Testis (tissue), 3 donors: ENCODE results near the gene ANO2. TPM values are rescaled to one million over a fixed set of nuclear protein-coding genes. Genes with fewer than 3 reads are reported as not detected.

ENCODE experiments used
- DNase-seq: peaks from one replicate; pipeline ENCODE4 v3.0.0-alpha.2; 2019
- H3K27ac ChIP-seq, 2 donors: fragments of 200-600 bp; sonication (generic); one replicate each; pipeline ENCODE4 v1.5.1; 2019
- H3K27me3 ChIP-seq: fragments of 200-600 bp; sonication (generic); one replicate; pipeline ENCODE4 v1.5.1; 2019
- H3K36me3 ChIP-seq: fragments of 200-600 bp; sonication (generic); one replicate; pipeline ENCODE4 v1.5.1; 2017; ENCODE audit warnings: low read depth; ENCODE audit errors: missing control alignments
- H3K4me1 ChIP-seq: fragments of 200-600 bp; sonication (generic); one replicate; pipeline ENCODE4 v1.5.1; 2019
- H3K4me3 ChIP-seq, 2 donors: fragments of 200-600 bp; sonication (generic); one replicate each; pipeline ENCODE4 v1.5.1; 2017 to 2019
- H3K9me3 ChIP-seq: fragments of 200-600 bp; sonication (generic); one replicate; pipeline ENCODE4 v1.5.1; 2017
- CTCF ChIP-seq, 3 experiments: fragments of 450-650 bp in 2 of 3; fragments of 200-600 bp in 1 of 3; sonication (generic) in 1 of 3; IDR thresholded peaks; one replicate each; pipeline ENCODE4 v1.5.1; 2016 to 2019; ENCODE audit warnings: antibody characterized with exemption in 3 of 3, mild to moderate bottlenecking in 2 of 3, moderate library complexity in 1 of 3
- POLR2A ChIP-seq: fragments of 450-650 bp; IDR thresholded peaks from one replicate; pipeline ENCODE4 v1.6.1; 2017; ENCODE audit warnings: antibody characterized with exemption, mild to moderate bottlenecking, moderate library complexity
- WGBS, 2 donors: methylation state at CpG; one replicate each; pipeline ENCODE4 v1.1.5; 2018; 5-methylcytosine and 5-hydroxymethylcytosine counted together
- intact Hi-C: fragments of 100-400 bp; cut with DNase I; formaldehyde crosslinking; loops from one replicate; pipeline ENCODE4 v1.15.1; 2023; ENCODE audit warnings: low total_unique reads
- polyA plus RNA-seq: library from polyadenylated mRNA; stranded (reverse); fragments of 350-450 nt; fragmentation: Illumina TruSeq; extraction: RNeasy Lipid Tissue Mini Kit (QIAGEN cat#74804); gene quantifications from one replicate; pipeline ENCODE4 v1.2.3, GENCODE V29; 2014; ENCODE audit warnings: low read depth, low replicate concordance; ENCODE audit not compliant: insufficient read depth
- total RNA-seq, 2 donors: library from RNA; depleted of rRNA; stranded (reverse); fragments of >200 nt; gene quantifications; one replicate each; pipeline ENCODE4 v1.2.3, GENCODE V29; 2016

The ANO2 gene
- total and polyA plus RNA-seq, 3 donors from 2014 or later: 9.8 to 24.5 (median 24.4) TPM

GRCh38 chr12:5561057-5561456 lies 384.0 kb downstream of the ANO2 start:
- Histone ChIP-seq H3K9me3 (no peaks in the 10 kb centered on the region), H3K4me1 (no peaks in the 10 kb centered on the region), H3K36me3 (no peaks in the 10 kb centered on the region), H3K4me3 (no peak overlapping the region), H3K27ac (no peak overlapping the region), H3K27me3 (no peaks in the 10 kb centered on the region)
- TF ChIP-seq CTCF (IDR thresholded peaks at IDR 0.05) (no peak), POLR2A (no peak)
- intact Hi-C loops: no loop called here
- no peak for DNase-seq
- WGBS, 2 donors: 63 to 68% methylated on average over 6 of the region's 6 CpGs

GRCh38 chr12:5560265-5560664 lies 384.8 kb downstream of the ANO2 start:
- DNase-seq: no peak
- H3K27ac ChIP-seq: no peak overlapping the region
- H3K4me1 ChIP-seq: no peaks in the 10 kb centered on the region
- WGBS, 2 donors: 84 to 85% methylated on average over 4 of the region's 4 CpGs
- intact Hi-C loops: no loop called here
- no peaks in the 10 kb centered on the region for H3K27me3 ChIP-seq
- no peaks in the 10 kb centered on the region for H3K36me3 ChIP-seq
- no peak overlapping the region for H3K4me3 ChIP-seq
- no peak for TF ChIP-seq POLR2A
- H3K9me3 ChIP-seq: no peaks in the 10 kb centered on the region

- intact Hi-C loops: no loop called here
- H3K36me3 ChIP-seq: no peaks in the 10 kb centered on the region
- no peaks in the 10 kb centered on the region for H3K27me3 ChIP-seq
- H3K9me3 ChIP-seq: no peaks in the 10 kb centered on the region
- 37 to 50% methylated on average over 3 to 4 of the region's 4 CpGs for WGBS, 2 donors
- TF ChIP-seq POLR2A (no peak), CTCF (IDR thresholded peaks at IDR 0.05) (no peak)
- H3K4me3 ChIP-seq: no peak overlapping the region
- H3K27ac ChIP-seq: no peak overlapping the region
- H3K4me1 ChIP-seq: no peaks in the 10 kb centered on the region
- DNase-seq: no peak
Observed at GRCh38 chr12:5557906-5558305, 387.2 kb downstream of the ANO2 start.

GRCh38 chr12:5556946-5557673 lies 387.9 kb downstream of the ANO2 start:
- no peak for DNase-seq
- Histone ChIP-seq H3K4me1 (no peaks in the 10 kb centered on the region), H3K4me3 (no peak overlapping the region), H3K9me3 (no peaks in the 10 kb centered on the region), H3K27ac (no peak overlapping the region), H3K36me3 (no peaks in the 10 kb centered on the region), H3K27me3 (no peaks in the 10 kb centered on the region)
- TF ChIP-seq POLR2A (no peak), CTCF (IDR thresholded peaks at IDR 0.05) (no peak)
- intact Hi-C loops: no loop called here
- 92 to 93% methylated on average over 6 of the region's 6 CpGs for WGBS, 2 donors

- Histone ChIP-seq H3K36me3 (no peaks in the 10 kb centered on the region), H3K27me3 (no peaks in the 10 kb centered on the region), H3K9me3 (no peaks in the 10 kb centered on the region), H3K4me1 (no peaks in the 10 kb centered on the region), H3K27ac (no peak overlapping the region), H3K4me3 (peak overlapping the region; percentile 8 to 34)
- TF ChIP-seq POLR2A: no peak
- TF ChIP-seq CTCF (IDR thresholded peaks at IDR 0.05): peak in 2 of 3 experiments; percentile 28 to 46
- WGBS, 2 donors: 73 to 86% methylated on average over 13 of the region's 13 CpGs
- intact Hi-C loops: no loop called here
- peak; percentile 70 for DNase-seq
Observed at GRCh38 chr12:5556033-5556614, 388.9 kb downstream of the ANO2 start.
